GM18951 (cell line): Measurements from ENCODE around the gene RHBG.

Experiments
- POLR2A ChIP-seq: IDR thresholded peaks from 4 replicates; pipeline ENCODE4 v1.6.1; 2011; ENCODE audit warnings: mild to moderate bottlenecking; ENCODE audit not compliant: insufficient read length, insufficient read depth; ENCODE audit errors: extremely low read depth
- in situ Hi-C: fragments of 300-500 bp; cut with MboI; formaldehyde crosslinking; loops from one replicate; pipeline ENCODE4 v1.12.0; 2022; ENCODE audit warnings: low sequenced_read_pairs, mixed read lengths, inconsistent platforms; ENCODE audit not compliant: unreplicated experiment

The RHBG gene

GRCh38 chr1:156433602-156434001 is 64.6 kb downstream of the RHBG start:
- TF ChIP-seq POLR2A = no peak
- in situ Hi-C loops = no loop called here
